ENCODE data around the gene CD74. TPM values are rescaled to one million over a fixed set of nuclear protein-coding genes. Genes with fewer than 3 reads are reported as not detected.

CD74 gene
- total and polyA plus RNA-seq, 2 of the 4 experiments (the other 2 are of a cell fraction), result 0.18 to 1.1 TPM

GRCh38 chr5:150376799-150377771, 35.6 kb downstream of the CD74 start (continued):
- TF ChIP-seq ELK1 (IDR thresholded peaks at IDR 0.05; ENCODE audit: borderline replicate concordance, low read depth, low read length), result no peak

- no peak overlapping the region for H3K4me2 ChIP-seq (ENCODE audit: low read depth, low read length)
- H3K4ac ChIP-seq (ENCODE audit: low read depth, low read length), result no peak overlapping the region
- no peak overlapping the region for H4K91ac ChIP-seq (ENCODE audit: insufficient read depth, low read depth, low read length)
- ChIA-PET POLR2A (ENCODE audit: unreplicated experiment) (no interaction called here), CTCF (no interaction called here)
- dilution Hi-C loops (cut with HindIII; ENCODE audit: low sequenced_read_pairs, unreplicated experiment) (no loop called here), in situ Hi-C loops (cut with MboI; ENCODE audit: low sequenced_read_pairs) (no loop called here), intact Hi-C loops (cut with micrococcal nuclease) (no loop called here)
- no TSS peak for BruUV-seq (replicated peaks)
- no peak overlapping the region for H3K56ac ChIP-seq (ENCODE audit: extremely low read depth, insufficient read depth, low read length)
- no peak overlapping the region for H4K8ac ChIP-seq (ENCODE audit: low read depth in 2 of 2, low read length in 2 of 2)
- H3K4me3 ChIP-seq (ENCODE audit: insufficient read depth, low read depth, low read length), result no peak overlapping the region
- no peak overlapping the region for H3K23ac ChIP-seq (ENCODE audit: low read depth, low read length)
- H3K79me1 ChIP-seq (ENCODE audit: low read depth in 1 of 2, low read length in 2 of 2), result peaks cover 7 to 22% of the 10 kb centered on the region in 2 experiments
- H2AK9ac ChIP-seq (replicated peaks; ENCODE audit: low read depth, low read length, poor library complexity), result no peak overlapping the region
- H4K5ac ChIP-seq (ENCODE audit: low read depth, low read length), result no peak overlapping the region
- peaks cover 83% of the 10 kb centered on the region for H3K36me3 ChIP-seq (ENCODE audit: control insufficient read depth, insufficient read depth, low read length)
- H3K9ac ChIP-seq (ENCODE audit: low read depth, low read length), result no peak overlapping the region
- H4K20me1 ChIP-seq (ENCODE audit: insufficient read depth, low read length), result peaks cover 8% of the 10 kb centered on the region; the same call in 1 of the 2 replicates
- H2BK5ac ChIP-seq (ENCODE audit: low read depth, low read length, poor library complexity, severe bottlenecking), result no peak overlapping the region
- DNase-seq, result no peak
- no peak overlapping the region for H2BK15ac ChIP-seq (ENCODE audit: low read depth, low read length)
- peaks cover 20% of the 10 kb centered on the region for H3K4me1 ChIP-seq (ENCODE audit: control insufficient read depth, insufficient read depth, low read length)
- 100% methylated on average over 3 of the region's 11 CpGs; no CpG with 5 or more reads in 1 of the 2 experiments for WGBS, 2 experiments (ENCODE audit: extremely low coverage in 2 of 2, insufficient read length in 1 of 2)
- no peak overlapping the region for H2BK20ac ChIP-seq (ENCODE audit: low read depth, low read length)
- no peak overlapping the region for H3K14ac ChIP-seq (replicated peaks; ENCODE audit: low read depth, low read length)
- H3K9me1 ChIP-seq (ENCODE audit: insufficient read depth, low read length), result peaks cover 9% of the 10 kb centered on the region
- no peaks in the 10 kb centered on the region for H3K27me3 ChIP-seq (ENCODE audit: control insufficient read depth, insufficient read depth, low read length)
- H2BK120ac ChIP-seq (ENCODE audit: low read depth, low read length), result no peak overlapping the region
- peaks cover 7% of the 10 kb centered on the region for H3K9me3 ChIP-seq (ENCODE audit: control insufficient read depth, insufficient read depth, low read length)
- ATAC-seq (ENCODE audit: low read depth), result no peak
- H2AK5ac ChIP-seq (ENCODE audit: low read depth, low read length), result no peak overlapping the region
- no peak overlapping the region for H3K27ac ChIP-seq (ENCODE audit: insufficient read depth, low read length)
- H2AFZ ChIP-seq (replicated peaks; ENCODE audit: low read length, poor library complexity), result no peak overlapping the region
- H3K18ac ChIP-seq (ENCODE audit: low read depth, low read length), result no peak overlapping the region
- TF ChIP-seq SMC3 (IDR thresholded peaks at IDR 0.05; ENCODE audit: low read depth, low read length) (no peak), RFX5 (IDR thresholded peaks at IDR 0.05; ENCODE audit: low read depth, low read length) (no peak), MXI1 (IDR thresholded peaks at IDR 0.05; ENCODE audit: borderline replicate concordance, low read depth, low read length) (no peak), USF2 (IDR thresholded peaks at IDR 0.05; ENCODE audit: low read depth, low read length) (no peak), MAZ (IDR thresholded peaks at IDR 0.05; ENCODE audit: borderline replicate concordance, low read depth, low read length) (no peak), FOS (IDR thresholded peaks at IDR 0.05; ENCODE audit: low read depth, low read length) (no peak), ELK1 (IDR thresholded peaks at IDR 0.05; ENCODE audit: borderline replicate concordance, low read depth, low read length) (no peak), CEBPB (IDR thresholded peaks at IDR 0.05; ENCODE audit: low read depth, low read length) (no peak), NFE2L2 (IDR thresholded peaks at IDR 0.05; ENCODE audit: low read depth, low read length) (no peak), MAFK (IDR thresholded peaks at IDR 0.05; ENCODE audit: low read depth, low read length) (no peak), POLR2A (IDR thresholded peaks at IDR 0.05; ENCODE audit: low read depth, low read length) (no peak)
Observed at GRCh38 chr5:150374651-150375050, 38.1 kb downstream of the CD74 start.
